Measurements from ENCODE around the gene PFAS. TPM values are rescaled to one million over a fixed set of nuclear protein-coding genes. Genes with fewer than 3 reads are reported as not detected.
A peak's percentile ranks its signal among the peaks of the same experiment; 100 is the strongest.
"Not testable (repeated sequence)": the region's sequence is repeated elsewhere in the genome, so short reads cannot be mapped to it uniquely, and the experiment has no call there.

Gene PFAS
- total RNA-seq, 2 donors from 2014 or later: 13.6 to 61.7 TPM

DNA sequence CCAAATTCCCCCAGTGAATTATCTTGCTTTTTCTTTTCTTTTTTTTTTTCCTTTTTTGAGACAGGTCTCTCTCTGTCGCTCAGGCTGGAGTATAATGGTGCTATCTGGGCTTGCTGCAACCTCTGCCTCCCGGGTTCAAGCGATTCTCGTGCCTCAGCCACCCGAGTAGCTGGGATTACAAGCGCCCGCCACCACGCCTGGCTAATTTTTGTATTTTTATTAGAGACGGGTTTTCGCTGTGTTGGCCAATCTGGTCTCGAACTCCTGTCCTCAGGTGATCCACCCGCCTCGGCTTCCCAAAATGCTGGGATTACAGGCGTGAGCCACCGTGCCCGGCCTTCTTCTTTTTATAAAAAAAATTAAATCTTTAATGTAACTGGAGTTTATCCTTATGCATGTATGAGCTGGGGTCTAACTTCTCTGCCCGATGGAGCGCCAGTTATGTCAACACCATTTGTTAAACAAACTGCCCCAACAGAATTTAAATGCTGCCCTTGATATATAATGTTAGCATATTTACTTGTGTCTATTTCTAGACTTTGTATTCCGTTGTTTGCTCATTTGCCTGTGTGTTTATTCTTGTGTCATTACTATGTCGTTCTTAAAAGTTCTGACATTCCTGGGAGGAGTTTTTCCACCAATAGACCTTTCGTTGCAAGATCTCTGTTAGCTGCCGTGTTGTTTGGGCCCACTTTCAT lies 38.2 kb upstream of the PFAS start:
- TF ChIP-seq, protein P1, sequence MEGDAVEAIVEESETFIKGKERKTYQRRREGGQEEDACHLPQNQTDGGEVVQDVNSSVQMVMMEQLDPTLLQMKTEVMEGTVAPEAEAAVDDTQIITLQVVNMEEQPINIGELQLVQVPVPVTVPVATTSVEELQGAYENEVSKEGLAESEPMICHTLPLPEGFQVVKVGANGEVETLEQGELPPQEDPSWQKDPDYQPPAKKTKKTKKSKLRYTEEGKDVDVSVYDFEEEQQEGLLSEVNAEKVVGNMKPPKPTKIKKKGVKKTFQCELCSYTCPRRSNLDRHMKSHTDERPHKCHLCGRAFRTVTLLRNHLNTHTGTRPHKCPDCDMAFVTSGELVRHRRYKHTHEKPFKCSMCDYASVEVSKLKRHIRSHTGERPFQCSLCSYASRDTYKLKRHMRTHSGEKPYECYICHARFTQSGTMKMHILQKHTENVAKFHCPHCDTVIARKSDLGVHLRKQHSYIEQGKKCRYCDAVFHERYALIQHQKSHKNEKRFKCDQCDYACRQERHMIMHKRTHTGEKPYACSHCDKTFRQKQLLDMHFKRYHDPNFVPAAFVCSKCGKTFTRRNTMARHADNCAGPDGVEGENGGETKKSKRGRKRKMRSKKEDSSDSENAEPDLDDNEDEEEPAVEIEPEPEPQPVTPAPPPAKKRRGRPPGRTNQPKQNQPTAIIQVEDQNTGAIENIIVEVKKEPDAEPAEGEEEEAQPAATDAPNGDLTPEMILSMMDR (IDR thresholded peaks at IDR 0.05): no peak
- Histone ChIP-seq H3K27me3 (no peaks in the 10 kb centered on the region), H3K27ac (peak overlapping the region; percentile 45), H3K9ac (ENCODE audit: low read depth in 2 of 2, low read length in 2 of 2) (peak overlapping the region; percentile 51 to 65), H3K4me1 (peaks cover 6% of the 10 kb centered on the region), H3K9me3 (no peaks in the 10 kb centered on the region), H3K36me3 (no peaks in the 10 kb centered on the region), H3K4me3 (peak overlapping the region; percentile 65)
- peak; percentile 39 for DNase-seq
- intact Hi-C loops (cut with DNase I): no loop called here

GRCh38 chr17:8212312-8213180 lies 36.5 kb upstream of the PFAS start:
- H3K4me1 ChIP-seq: peaks cover 6% of the 10 kb centered on the region
- H3K9me3 ChIP-seq: no peaks in the 10 kb centered on the region
- no peak overlapping the region for H3K27ac ChIP-seq
- H3K4me3 ChIP-seq: no peak overlapping the region
- no peaks in the 10 kb centered on the region for H3K27me3 ChIP-seq
- TF ChIP-seq, protein P1 (IDR thresholded peaks at IDR 0.05): no peak
- no peaks in the 10 kb centered on the region for H3K36me3 ChIP-seq
- no peak for DNase-seq
- intact Hi-C loops (cut with DNase I): no loop called here
- H3K9ac ChIP-seq (ENCODE audit: low read depth in 2 of 2, low read length in 2 of 2): no peak overlapping the region

- H3K9ac ChIP-seq (ENCODE audit: low read depth in 2 of 2, low read length in 2 of 2); H3K36me3 ChIP-seq; H3K4me1 ChIP-seq; DNase-seq; H3K27ac ChIP-seq; H3K4me3 ChIP-seq; H3K27me3 ChIP-seq; H3K9me3 ChIP-seq; intact Hi-C loops (cut with DNase I): not testable (repeated sequence)
These were observed 35.1 kb upstream of the PFAS start for GRCh38 chr17:8214000-8214399.

DNA sequence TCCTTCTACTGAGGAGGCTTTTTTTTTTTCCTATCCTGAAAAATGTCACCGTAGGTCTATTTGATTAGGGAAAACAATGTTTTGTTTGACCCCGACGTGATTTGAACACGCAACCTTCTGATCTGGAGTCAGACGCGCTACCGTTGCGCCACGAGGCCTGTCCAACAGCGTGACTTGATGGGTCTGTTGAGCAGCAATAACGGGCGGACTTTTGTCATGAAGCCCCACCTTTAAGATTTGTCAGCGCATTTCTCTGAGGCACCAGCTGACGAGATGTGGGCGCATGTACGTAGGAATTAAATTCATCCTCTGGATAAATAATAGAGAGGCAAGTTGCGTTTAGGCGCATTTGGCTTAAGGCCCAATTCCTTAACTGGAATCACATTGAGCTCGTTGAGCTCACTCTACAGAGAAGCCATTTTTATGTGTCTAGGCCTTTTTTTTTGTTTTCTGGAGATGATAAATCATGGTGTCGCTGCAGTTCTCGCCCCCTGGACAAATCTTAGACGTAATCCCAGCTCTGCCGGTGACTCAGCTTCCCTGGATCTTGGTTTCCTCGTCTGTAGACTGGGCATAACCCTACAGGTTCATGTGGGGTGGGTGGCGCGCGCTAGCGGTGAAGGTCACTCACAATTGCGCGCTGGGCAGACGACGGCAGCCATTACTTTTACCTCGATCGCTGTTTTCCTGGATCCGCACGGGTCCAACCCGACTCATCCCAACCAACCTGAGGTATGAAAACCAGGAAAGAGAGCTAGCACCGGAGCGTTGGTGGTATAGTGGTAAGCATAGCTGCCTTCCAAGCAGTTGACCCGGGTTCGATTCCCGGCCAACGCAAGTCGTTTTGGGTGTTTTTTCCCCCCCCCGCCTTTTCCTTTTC lies 28.1 kb upstream of the PFAS start:
- peaks cover 10% of the 10 kb centered on the region for H3K4me1 ChIP-seq
- intact Hi-C loops (cut with DNase I): no loop called here
- H3K27me3 ChIP-seq: no peaks in the 10 kb centered on the region
- H3K27ac ChIP-seq: peak overlapping the region; percentile 91
- TF ChIP-seq, protein P1 (IDR thresholded peaks at IDR 0.05): no peak
- peak overlapping the region; percentile 51 for H3K4me3 ChIP-seq
- H3K9me3 ChIP-seq: no peaks in the 10 kb centered on the region
- peak overlapping the region; percentile 78 to 99 for H3K9ac ChIP-seq (ENCODE audit: low read depth in 2 of 2, low read length in 2 of 2)
- DNase-seq: peak; percentile 97
- no peaks in the 10 kb centered on the region for H3K36me3 ChIP-seq

DNA sequence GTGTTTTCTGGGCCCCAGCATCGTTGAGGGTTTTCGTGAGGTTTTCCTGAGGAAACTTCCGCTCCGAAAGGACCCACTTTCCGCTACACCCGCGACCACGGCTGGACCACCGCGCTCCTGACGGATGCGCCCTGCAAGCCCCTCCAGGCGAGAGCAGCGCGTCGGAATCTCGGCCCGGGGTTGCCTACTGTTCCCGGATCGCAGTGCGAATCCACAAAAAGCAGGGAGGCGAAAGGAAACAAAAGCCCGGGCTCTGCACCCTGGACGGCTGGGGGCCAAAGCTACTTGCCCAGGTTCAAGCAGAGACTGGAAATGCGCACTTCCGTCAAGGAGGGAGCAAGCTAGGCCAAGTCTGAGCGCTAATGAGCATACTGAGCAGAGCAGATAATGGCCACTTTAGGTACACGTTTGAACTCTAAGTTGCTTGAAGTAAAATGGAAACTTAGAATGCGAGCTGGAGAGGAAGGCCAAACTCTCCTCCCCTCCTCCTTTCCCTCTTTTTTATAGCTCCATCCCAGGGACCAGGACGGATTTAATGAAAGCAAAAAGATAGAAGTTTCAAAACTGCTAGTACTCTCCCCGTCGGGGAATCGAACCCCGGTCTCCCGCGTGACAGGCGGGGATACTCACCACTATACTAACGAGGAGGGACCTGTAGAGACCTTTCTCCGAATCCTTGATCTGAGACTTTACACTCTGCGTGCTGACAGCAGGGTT lies 27.3 kb upstream of the PFAS start:
- Histone ChIP-seq H3K4me3 (peak overlapping the region; percentile 51), H3K9me3 (no peaks in the 10 kb centered on the region), H3K27me3 (no peaks in the 10 kb centered on the region), H3K4me1 (peaks cover 10% of the 10 kb centered on the region), H3K36me3 (no peaks in the 10 kb centered on the region), H3K27ac (peak overlapping the region; percentile 91), H3K9ac (ENCODE audit: low read depth in 2 of 2, low read length in 2 of 2) (peak overlapping the region; percentile 85 to 99)
- peak; percentile 97 for DNase-seq
- intact Hi-C loops (cut with DNase I): loop anchor here (2.0 kb wide), 1 partner anchor 35 kb away; no protein-coding TSS in a partner anchor
- TF ChIP-seq, protein P1 (IDR thresholded peaks at IDR 0.05): no peak
